ENCODE measurements around the gene HSD17B1. TPM values are rescaled to one million over a fixed set of nuclear protein-coding genes. Genes with fewer than 3 reads are reported as not detected.

Gene HSD17B1
- total and polyA plus RNA-seq, 2 of the 13 experiments (the other 11 are each of a cell fraction or from before 2014, with no cell fraction given), result 0.54 to 0.93 TPM

DNA sequence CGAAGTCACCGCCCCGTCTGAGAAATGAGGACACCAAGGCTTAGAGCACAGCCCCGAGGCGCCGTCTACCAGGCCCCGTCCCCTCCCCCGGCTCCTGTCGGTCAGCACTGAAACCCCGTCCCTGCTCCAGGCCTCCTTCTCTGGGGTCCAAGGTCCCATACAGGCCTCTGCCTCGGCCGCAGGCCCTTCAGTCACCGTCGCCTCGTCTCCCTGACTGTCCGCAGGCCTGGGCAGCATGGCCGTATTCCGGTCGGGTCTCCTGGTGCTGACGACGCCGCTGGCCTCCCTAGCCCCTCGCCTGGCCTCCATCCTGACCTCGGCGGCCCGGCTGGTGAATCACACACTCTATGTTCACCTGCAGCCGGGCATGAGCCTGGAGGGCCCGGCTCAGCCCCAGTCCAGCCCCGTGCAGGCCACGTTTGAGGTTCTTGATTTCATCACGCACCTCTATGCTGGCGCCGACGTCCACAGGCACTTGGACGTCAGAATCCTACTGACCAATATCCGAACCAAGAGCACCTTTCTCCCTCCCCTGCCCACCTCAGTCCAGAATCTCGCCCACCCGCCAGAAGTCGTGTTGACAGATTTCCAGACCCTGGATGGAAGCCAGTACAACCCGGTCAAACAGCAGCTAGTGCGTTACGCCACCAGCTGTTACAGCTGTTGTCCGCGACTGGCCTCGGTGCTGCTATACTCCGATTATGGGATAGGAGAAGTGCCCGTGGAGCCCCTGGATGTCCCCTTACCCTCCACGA lies 9.8 kb downstream of the HSD17B1 start (continued):
- TF ChIP-seq MLXIP (CRISPR knock-in tag; IDR thresholded peaks at IDR 0.05; ENCODE audit: borderline replicate concordance), result no peak
- peak; percentile 73 for TF ChIP-seq AGO1 (IDR thresholded peaks at IDR 0.05; ENCODE audit: low read depth, low read length, poor library complexity, severe bottlenecking)
- peak; percentile 72; the same call in 1 of the 2 replicates for TF ChIP-seq ZNF451 (CRISPR knock-in tag; IDR thresholded peaks at IDR 0.05)
- peak; percentile 59; the same call in 1 of the 2 replicates for TF ChIP-seq ZKSCAN5 (CRISPR knock-in tag; IDR thresholded peaks at IDR 0.05)
- 0 out of 2 replicates have a peak, but pooled peaks have one; percentile 6 for TF ChIP-seq FOXA3 (CRISPR knock-in tag; IDR thresholded peaks at IDR 0.05)
- TF ChIP-seq ZNF720 (CRISPR knock-in tag; IDR thresholded peaks at IDR 0.05), result no peak; the same call in 1 of the 2 replicates
- no peak for TF ChIP-seq ZBTB34 (CRISPR knock-in tag; IDR thresholded peaks at IDR 0.05)
- peak; percentile 49; the same call in 1 of the 2 replicates for TF ChIP-seq MZF1 (CRISPR knock-in tag; IDR thresholded peaks at IDR 0.05; ENCODE audit: borderline replicate concordance)
- TF ChIP-seq CHCHD3 (CRISPR knock-in tag; IDR thresholded peaks at IDR 0.05), result peak; percentile 96
- TF ChIP-seq HOXA7 (CRISPR knock-in tag; IDR thresholded peaks at IDR 0.05), result no peak
- TF ChIP-seq, protein P1, sequence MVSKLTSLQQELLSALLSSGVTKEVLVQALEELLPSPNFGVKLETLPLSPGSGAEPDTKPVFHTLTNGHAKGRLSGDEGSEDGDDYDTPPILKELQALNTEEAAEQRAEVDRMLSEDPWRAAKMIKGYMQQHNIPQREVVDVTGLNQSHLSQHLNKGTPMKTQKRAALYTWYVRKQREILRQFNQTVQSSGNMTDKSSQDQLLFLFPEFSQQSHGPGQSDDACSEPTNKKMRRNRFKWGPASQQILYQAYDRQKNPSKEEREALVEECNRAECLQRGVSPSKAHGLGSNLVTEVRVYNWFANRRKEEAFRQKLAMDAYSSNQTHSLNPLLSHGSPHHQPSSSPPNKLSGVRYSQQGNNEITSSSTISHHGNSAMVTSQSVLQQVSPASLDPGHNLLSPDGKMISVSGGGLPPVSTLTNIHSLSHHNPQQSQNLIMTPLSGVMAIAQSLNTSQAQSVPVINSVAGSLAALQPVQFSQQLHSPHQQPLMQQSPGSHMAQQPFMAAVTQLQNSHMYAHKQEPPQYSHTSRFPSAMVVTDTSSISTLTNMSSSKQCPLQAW (CRISPR knock-in tag; IDR thresholded peaks at IDR 0.05), result no peak
- TF ChIP-seq NPAS2 (CRISPR knock-in tag; IDR thresholded peaks at IDR 0.05; ENCODE audit: borderline replicate concordance), result no peak
- TF ChIP-seq PBX2 (CRISPR knock-in tag; IDR thresholded peaks at IDR 0.05), result 0 out of 2 replicates have a peak, but pooled peaks have one; percentile 43
- no peak for TF ChIP-seq SOX6 (IDR thresholded peaks at IDR 0.05)
- TF ChIP-seq SOX6 (CRISPR knock-in tag; IDR thresholded peaks at IDR 0.05), result peak; percentile 19; the same call in 1 of the 2 replicates
- TF ChIP-seq REPIN1 (CRISPR knock-in tag; IDR thresholded peaks at IDR 0.05; ENCODE audit: borderline replicate concordance, low read depth), result 0 out of 2 replicates have a peak, but pooled peaks have one; percentile 5
- TF ChIP-seq, protein P2, sequence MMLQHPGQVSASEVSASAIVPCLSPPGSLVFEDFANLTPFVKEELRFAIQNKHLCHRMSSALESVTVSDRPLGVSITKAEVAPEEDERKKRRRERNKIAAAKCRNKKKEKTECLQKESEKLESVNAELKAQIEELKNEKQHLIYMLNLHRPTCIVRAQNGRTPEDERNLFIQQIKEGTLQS (CRISPR knock-in tag; IDR thresholded peaks at IDR 0.05), result peak; percentile 46
- TF ChIP-seq SAP130 (CRISPR knock-in tag; IDR thresholded peaks at IDR 0.05; ENCODE audit: low read depth), result peak; percentile 47
- no peak for TF ChIP-seq ATM (IDR thresholded peaks at IDR 0.05; ENCODE audit: borderline replicate concordance)
- TF ChIP-seq, protein P3, sequence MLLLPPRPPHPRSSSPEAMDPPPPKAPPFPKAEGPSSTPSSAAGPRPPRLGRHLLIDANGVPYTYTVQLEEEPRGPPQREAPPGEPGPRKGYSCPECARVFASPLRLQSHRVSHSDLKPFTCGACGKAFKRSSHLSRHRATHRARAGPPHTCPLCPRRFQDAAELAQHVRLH (CRISPR knock-in tag; IDR thresholded peaks at IDR 0.05; ENCODE audit: borderline replicate concordance, low read depth), result no peak; the same call in 1 of the 2 replicates
- 0 out of 2 replicates have a peak, but pooled peaks have one; percentile 33 for TF ChIP-seq ZNF7 (CRISPR knock-in tag; IDR thresholded peaks at IDR 0.05)
- TF ChIP-seq RORA (CRISPR knock-in tag; IDR thresholded peaks at IDR 0.05), result no peak
